GM19467 (cell line): ENCODE data around the gene NELFB.
A peak's percentile ranks its signal among the peaks of the same experiment; 100 is the strongest.

Source experiments
- ATAC-seq: cut with Tn5 transposase; IDR thresholded peaks from one replicate; pipeline ENCODE4 v1.9.1; 2021; ENCODE audit warnings: mild to moderate bottlenecking, moderate library complexity; ENCODE audit not compliant: unreplicated experiment

Gene NELFB

GRCh38 chr9:137254624-137255447 lies at the start of gene NELFB:
NELFB (plus strand) TSS chr9:137255327.
- peak; percentile 68 for ATAC-seq

- no peak for ATAC-seq
Observed at GRCh38 chr9:137206602-137207001, 48.5 kb upstream of the NELFB start.

DNA sequence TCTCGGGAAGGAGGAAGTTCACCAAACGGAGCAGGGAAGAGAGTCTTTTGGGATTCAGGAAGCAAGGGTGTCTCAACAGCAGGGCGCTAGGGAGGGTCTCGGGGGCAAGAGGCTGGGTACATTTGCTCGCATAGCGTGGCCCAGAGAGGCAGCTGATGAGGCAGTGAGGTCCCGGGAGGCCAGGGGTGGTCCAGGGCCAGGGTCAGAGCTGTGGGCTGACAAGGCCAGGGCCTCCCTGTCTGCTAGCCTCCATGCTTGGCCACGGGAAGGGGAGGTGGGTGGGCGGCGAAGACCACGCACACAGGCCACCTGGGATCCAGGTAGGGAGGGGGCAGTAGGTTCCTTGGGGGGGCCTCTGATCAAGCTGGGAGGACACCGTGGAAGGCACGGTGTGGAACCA lies 43.6 kb upstream of the NELFB start:
- ATAC-seq: no peak

DNA sequence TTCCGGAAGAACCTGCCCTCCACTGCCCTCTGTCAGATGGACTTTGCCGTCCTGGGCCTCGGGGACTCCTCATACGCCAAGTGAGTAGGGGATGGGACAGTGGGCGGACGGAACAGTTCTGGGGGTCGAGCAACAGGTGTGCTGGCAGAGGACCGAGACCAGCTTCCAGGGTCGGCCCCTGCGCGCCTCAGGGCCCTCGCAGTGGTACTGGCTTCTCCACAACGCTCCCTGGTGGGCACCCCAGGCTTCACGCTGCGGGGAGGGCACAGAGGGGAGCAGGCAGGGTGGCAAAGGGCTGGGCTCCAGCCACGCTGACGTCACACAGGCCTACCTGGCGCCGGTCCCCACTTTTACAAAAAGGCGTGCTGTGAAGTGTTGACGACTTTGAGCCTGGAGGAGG lies 42.6 kb upstream of the NELFB start:
- ATAC-seq: no peak

DNA sequence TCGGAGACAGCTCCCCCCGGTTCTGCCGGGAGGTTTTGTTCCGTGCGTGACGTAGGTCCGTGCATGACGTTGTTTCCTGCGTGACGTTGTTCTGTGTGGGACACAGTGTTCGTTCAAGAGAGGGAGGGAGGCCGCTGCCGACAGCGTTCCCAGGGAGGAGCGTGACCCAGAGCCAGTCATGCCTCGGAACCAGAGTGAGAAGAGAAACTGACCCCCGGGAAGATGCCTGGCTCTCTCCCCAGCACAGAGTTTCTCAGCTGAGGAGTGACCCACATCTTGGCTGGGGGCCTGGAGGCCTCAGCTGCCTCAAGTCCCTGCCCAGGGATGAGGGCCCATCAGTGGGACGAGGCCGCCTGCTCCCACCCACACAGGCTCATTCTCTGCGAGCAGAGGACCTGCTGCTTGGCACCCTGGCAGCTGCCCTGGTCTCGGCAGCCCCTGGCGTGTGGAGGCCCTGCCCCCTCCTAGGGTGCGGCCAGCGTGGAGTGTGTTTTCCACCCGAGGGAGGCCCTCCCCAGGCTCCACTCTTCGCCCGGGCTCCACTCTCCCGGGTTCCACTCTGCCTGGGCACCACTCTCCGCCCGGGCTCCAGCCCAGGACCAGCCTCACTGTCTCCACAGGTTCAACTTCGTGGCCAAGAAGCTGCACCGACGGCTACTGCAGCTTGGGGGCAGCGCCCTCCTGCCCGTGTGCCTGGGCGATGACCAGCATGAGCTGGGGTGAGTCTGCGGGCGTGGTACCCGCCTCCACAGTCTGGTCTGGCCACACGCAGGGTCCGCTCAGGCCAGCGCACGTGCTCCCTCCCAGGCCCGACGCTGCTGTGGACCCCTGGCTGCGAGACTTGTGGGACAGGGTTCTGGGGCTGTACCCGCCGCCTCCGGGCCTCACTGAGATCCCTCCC lies 41.7 kb upstream of the NELFB start:
- no peak for ATAC-seq

DNA sequence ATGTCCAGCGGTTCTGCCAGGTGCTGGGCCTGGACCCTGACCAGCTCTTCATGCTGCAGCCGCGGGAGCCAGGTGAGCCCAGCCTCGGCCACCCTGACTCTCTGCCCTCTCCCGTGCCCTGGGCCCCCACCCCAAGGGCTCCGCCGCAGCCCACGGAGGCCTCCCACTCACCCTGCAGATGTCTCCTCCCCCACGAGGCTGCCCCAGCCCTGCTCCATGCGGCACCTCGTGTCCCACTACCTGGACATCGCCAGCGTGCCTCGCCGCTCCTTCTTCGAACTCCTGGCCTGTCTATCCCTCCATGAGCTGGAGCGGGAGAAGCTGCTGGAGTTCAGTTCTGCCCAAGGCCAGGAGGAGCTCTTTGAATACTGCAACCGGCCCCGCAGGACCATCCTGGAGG lies 40.5 kb upstream of the NELFB start:
- ATAC-seq: no peak

DNA sequence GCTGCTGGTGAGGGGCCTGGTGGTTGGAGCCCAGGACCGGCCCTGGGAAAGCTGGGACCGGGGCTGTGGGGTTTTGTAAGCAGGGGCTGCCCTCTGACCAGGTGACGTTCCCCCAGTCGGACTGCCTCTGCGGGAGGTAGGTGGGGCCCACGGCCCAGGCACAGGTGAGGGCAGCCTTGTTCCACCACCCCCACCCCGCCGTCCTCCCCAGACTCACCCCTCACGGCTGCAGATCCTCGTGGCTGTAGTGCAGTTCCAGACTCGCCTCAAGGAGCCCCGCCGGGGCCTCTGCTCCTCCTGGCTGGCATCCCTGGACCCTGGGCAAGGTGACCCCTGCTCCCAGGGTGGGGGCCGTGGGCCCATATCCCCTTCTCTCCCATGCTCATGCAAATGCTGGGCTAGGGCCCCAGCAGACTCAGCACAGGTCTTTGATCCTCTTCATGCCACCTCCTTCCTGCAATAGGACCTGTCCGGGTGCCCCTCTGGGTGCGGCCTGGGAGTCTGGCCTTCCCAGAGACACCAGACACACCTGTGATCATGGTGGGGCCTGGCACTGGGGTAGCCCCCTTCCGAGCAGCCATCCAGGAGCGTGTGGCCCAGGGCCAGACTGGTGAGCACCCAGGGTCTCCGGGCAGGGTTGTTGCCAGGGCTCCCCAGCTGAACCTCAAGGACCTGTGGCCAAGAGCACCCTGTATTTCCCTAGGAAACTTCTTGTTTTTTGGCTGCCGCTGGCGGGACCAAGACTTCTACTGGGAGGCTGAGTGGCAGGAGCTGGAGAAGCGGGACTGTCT lies 39.7 kb upstream of the NELFB start:
- ATAC-seq: no peak

DNA sequence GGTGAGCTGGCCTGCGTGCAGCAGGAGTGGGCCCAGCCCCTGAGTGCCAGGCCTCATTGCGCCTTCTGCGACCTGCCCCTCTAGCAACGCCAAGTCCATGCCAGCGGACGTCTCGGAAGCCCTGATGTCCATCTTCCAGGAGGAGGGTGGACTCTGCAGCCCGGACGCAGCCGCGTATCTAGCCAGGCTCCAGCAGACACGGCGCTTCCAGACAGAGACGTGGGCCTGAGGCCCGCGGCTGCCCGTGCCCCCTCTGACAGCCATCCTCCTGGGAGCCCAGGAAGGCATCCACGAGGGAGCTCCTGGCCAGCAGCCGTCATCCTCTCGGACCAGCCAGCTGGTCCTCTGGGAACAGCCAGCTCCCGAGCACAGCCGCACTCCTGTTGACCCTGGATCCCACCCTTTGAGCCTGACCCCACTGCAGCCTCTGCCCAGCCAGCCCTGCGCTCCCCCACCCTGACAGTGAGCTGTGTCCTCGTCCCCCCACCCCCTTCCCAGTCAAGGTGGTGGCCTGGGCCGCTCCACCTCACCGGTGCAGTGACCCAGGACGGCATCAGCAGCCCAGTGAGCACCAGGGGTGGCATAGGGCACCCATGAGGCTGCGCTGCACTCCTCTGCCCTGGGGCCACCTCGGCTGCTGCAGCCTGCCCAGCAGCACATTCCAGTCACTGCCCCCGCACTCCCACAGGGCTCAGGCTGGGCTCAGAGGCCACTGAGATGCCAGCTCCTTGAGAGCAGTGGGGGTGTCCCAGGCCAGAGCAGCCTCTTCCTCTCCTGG lies 38.8 kb upstream of the NELFB start:
- no peak for ATAC-seq

DNA sequence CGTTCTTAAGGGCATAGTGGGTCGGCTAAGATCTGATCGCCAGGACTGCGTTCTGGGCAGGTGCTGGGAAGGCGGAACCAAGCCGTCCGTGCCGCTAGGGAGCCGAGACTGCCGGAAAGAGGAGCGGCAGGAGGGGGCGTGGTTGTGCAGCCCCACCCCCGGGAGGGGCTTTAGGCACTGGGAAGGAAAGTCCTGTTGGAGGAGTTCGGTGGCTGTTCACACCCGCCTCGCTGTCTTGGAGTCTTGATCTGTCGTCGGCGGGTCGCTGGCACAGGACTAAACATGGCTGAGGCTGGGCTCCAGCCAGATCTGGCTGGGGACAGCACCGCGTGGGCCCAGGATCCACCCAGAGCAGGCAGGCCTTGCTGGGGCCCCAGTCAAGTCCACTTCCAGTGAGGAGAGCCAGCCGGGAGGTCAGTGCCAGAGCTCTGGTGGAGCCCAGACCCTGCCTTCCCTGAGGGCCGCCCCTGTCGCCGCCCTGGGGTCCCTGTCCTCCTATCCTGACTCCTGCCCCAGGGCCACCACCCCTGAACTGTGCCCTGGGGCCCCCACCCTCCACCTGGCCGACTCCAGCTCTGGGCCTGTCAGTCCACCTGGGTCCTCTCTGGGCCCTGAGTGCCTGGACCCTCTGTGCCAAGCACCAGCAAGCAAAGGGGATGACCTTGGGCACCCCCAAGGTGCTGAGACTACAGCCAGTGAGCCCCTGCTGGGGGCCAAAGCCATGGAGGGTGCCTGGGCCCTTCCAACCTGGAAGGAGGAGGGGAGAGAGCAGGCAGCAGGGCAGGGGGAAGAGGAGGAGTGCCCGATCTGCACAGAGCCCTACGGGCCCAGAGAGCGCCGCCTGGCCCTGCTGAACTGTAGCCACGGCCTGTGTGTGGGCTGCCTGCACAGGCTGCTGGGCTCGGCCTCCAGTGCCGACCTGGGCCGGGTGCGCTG lies 37.6 kb upstream of the NELFB start:
- ATAC-seq: no peak

GRCh38 chr9:137218212-137218753 lies 36.8 kb upstream of the NELFB start:
- no peak for ATAC-seq

DNA sequence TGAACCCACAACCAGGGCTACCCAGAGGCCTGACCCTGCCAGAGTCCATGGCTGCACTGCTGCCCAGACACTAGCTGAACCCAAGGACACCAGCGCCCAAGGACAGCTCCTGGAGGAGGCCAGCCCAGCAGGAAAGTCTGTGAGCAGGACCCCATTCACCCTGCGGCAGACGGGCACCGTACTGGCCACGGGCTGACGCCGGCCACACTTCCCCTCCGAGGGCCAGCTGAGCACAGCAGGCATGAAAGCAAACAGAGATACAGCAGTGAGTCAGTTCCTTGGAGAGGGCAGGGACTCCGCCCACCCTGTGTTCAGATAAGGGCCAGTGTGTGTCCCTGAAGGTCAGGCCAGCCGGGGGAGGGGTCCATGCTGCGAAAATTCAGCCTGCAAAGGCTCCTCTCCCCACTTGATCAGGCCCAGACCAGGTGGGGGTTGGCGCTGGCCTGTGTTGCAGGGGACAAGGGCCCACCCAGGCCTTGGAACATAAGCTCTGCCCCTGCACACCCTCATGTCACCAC lies 36.3 kb upstream of the NELFB start:
- ATAC-seq: no peak

GRCh38 chr9:137219757-137220316 lies 35.3 kb upstream of the NELFB start:
- ATAC-seq: no peak

DNA sequence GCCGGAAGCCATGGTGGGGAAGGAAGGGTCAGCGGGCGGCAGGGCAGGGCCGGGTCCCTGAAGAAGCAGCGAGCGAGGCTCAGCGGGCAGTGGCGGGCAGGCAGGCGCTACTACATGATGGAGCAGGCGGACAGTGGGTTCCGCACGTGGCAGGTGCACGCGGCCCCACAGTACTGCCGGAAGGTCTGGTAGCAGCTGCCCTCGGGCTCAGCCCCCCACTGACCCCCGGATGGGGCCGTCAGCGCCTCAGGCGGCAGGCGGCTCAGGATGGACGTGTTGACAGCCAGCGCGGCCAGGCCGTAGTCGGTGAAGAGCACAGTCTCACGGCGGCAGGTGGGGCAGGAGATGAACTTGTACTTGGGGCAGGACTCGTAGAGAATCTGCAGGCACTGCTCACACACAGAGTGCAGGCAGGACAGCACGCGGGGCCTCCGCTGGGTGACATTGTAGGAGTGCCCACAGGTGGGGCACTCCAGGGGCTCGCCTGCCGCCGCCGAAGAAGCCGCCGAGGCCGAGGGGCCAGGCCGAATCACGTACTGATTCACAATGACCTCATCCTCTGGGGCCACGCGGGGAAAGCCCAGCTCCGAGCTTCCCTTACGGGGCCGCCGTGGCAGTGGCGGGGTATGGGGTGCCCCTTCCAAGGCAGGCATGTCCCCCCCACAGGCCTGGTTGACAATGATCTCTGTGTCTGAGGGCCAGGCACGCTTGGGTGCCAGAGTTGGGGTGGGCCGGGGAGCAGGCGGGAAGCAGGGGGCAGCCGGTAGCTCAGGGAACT lies 34.6 kb upstream of the NELFB start:
- no peak for ATAC-seq

DNA sequence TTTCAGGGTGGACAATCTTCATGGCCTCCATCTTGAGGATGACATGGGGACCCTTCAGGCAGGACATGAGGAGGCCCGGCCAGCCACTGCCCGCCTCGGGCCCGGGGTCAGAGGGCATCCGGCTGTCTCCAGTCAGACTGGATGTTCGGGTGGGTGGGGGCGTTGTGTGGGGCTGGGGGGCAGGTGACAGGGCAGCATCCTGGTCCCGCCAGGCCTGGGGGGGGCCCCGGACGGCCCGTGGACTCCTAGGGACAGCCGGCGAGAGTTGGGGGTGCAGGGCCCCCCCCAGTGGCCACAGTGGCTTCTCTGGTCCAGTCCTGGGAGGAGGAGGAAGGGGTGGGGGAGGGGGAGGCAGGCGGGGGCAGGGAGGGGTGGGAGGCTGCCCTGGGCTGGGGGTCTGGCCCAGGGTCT lies 34.0 kb upstream of the NELFB start:
- no peak for ATAC-seq

GRCh38 chr9:137221506-137222111 lies 33.5 kb upstream of the NELFB start:
- no peak for ATAC-seq

DNA sequence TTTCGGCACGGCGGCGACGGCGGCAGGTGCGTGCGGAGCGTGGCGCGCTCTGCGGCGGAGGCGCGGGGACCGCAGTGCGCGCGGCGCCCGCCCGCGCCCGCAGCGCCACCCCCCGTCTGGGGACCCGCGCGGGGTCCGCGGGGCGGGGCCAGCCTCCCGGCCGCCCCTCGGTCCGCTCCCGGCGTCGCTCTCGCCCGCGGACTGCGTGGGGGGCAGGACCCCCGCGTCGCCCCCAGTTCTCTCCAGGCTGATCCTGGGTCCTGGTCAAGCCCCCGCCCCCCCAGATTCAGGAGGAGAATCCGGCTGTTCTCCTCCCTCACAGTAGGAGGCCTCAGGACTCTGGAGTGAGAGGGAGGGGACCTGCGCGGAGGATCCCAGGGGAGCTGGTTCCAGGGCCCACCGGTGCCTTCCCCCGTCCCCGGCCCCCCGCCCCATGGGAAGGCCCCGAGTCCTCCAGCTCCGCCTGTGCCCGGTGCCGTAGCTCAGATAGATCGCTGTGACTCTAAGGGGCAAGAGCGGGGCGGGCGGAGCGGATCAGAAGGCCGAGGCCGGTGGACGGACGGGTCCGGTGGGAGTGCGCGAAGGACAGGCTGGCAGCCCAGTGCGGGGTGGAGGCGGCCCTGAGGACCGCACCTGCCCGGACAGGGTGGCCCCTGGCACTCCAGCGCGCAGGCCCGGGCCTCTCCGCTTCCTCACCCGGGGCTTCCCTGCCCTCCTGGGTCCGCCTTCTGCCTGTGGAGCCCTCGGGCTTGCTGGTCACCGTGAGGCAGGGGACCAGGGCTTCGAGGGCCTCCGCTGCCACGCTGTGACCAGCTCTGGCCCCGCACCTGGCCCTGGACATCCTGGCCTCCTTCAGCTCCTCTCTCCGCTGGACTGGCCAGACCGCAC lies 32.7 kb upstream of the NELFB start, which contains the start of gene RNF208:
TSS of gene RNF208 (minus strand) at position 51 of the 888 bp plus-strand sequence. CDS start 1,028 bp downstream, outside the sequence.
- ATAC-seq: no peak
